Measurements from ENCODE around the gene SLC35E3. TPM values are rescaled to one million over a fixed set of nuclear protein-coding genes. Genes with fewer than 3 reads are reported as not detected.

SLC35E3 gene
- total RNA-seq, 1 donor from 2014 or later = 4.2 TPM

- no peak for ATAC-seq
- DNase-seq (ENCODE audit: missing footprints) = no peak
- intact Hi-C loops (cut with DNase I) = no loop called here
These were observed 20.7 kb downstream of the SLC35E3 start for GRCh38 chr12:68766646-68767045.

- intact Hi-C loops (cut with DNase I) = no loop called here
- DNase-seq (ENCODE audit: missing footprints) (no peak), ATAC-seq (no peak)
These were observed 21.2 kb downstream of the SLC35E3 start for GRCh38 chr12:68767191-68767590.

GRCh38 chr12:68768431-68768939 lies 22.5 kb downstream of the SLC35E3 start:
- intact Hi-C loops (cut with DNase I) = no loop called here
- no peak for ATAC-seq
- DNase-seq (ENCODE audit: missing footprints) = no peak

GRCh38 chr12:68769941-68770340 lies 24.0 kb downstream of the SLC35E3 start:
- DNase-seq (ENCODE audit: missing footprints) = no peak
- intact Hi-C loops (cut with DNase I) = no loop called here
- no peak for ATAC-seq

- DNase-seq (ENCODE audit: missing footprints) = no peak
- intact Hi-C loops (cut with DNase I) = no loop called here
- no peak for ATAC-seq
These were observed 25.4 kb downstream of the SLC35E3 start for GRCh38 chr12:68771223-68771925.

- ATAC-seq = no peak
- DNase-seq (ENCODE audit: missing footprints) = no peak
- intact Hi-C loops (cut with DNase I) = no loop called here
These were observed 26.7 kb downstream of the SLC35E3 start for GRCh38 chr12:68772714-68773113.

GRCh38 chr12:68773582-68773981 lies 27.6 kb downstream of the SLC35E3 start:
- no peak for ATAC-seq
- intact Hi-C loops (cut with DNase I) = no loop called here

GRCh38 chr12:68775121-68775630 lies 29.2 kb downstream of the SLC35E3 start:
- DNase-seq (ENCODE audit: missing footprints) (no peak), ATAC-seq (no peak)
- intact Hi-C loops (cut with DNase I) = no loop called here

More at GRCh38 chr12:68773582-68773981, 27.6 kb downstream of the SLC35E3 start:
- no peak for DNase-seq (ENCODE audit: missing footprints)

- ATAC-seq = no peak
- intact Hi-C loops (cut with DNase I) = no loop called here
- DNase-seq (ENCODE audit: missing footprints) = no peak
These were observed 31.1 kb downstream of the SLC35E3 start for GRCh38 chr12:68776976-68777610.

- DNase-seq (ENCODE audit: missing footprints) = no peak
- intact Hi-C loops (cut with DNase I) = no loop called here
- ATAC-seq = no peak
These were observed 33.3 kb downstream of the SLC35E3 start for GRCh38 chr12:68779280-68779679.

- intact Hi-C loops (cut with DNase I) = no loop called here
- no peak for ATAC-seq
- no peak for DNase-seq (ENCODE audit: missing footprints)
These were observed 34.8 kb downstream of the SLC35E3 start for GRCh38 chr12:68780731-68781130.

GRCh38 chr12:68781728-68782127 lies 35.8 kb downstream of the SLC35E3 start:
- no peak for ATAC-seq
- intact Hi-C loops (cut with DNase I) = no loop called here

GRCh38 chr12:68784015-68784414 lies 38.0 kb downstream of the SLC35E3 start:
- peak; percentile 37 for ATAC-seq
- intact Hi-C loops (cut with DNase I) = no loop called here
- no peak for DNase-seq (ENCODE audit: missing footprints)

More at GRCh38 chr12:68781728-68782127, 35.8 kb downstream of the SLC35E3 start:
- no peak for DNase-seq (ENCODE audit: missing footprints)

- ATAC-seq = no peak
- no peak for DNase-seq (ENCODE audit: missing footprints)
- intact Hi-C loops (cut with DNase I) = no loop called here
These were observed 39.4 kb downstream of the SLC35E3 start for GRCh38 chr12:68785358-68785757.

- ATAC-seq = no peak
- intact Hi-C loops (cut with DNase I) = no loop called here
- DNase-seq (ENCODE audit: missing footprints) = no peak
These were observed 39.8 kb downstream of the SLC35E3 start for GRCh38 chr12:68785823-68786222.

GRCh38 chr12:68786929-68787328 lies 41.0 kb downstream of the SLC35E3 start:
- no peak for ATAC-seq
- intact Hi-C loops (cut with DNase I) = no loop called here
- no peak for DNase-seq (ENCODE audit: missing footprints)

- intact Hi-C loops (cut with DNase I) = no loop called here
- ATAC-seq = no peak
These were observed 42.7 kb downstream of the SLC35E3 start for GRCh38 chr12:68788554-68789143.

GRCh38 chr12:68789144-68789878 lies 43.3 kb downstream of the SLC35E3 start:
- intact Hi-C loops (cut with DNase I) = no loop called here
- DNase-seq (ENCODE audit: missing footprints) (no peak), ATAC-seq (no peak)

More at GRCh38 chr12:68788554-68789143, 42.7 kb downstream of the SLC35E3 start:
- no peak for DNase-seq (ENCODE audit: missing footprints)

Data from Right ventricle myocardium inferior (tissue), 1 donor.